Breast epithelium (tissue), 3 donors: ENCODE results near the gene LDAF1.

Experiments used
- CTCF ChIP-seq, 3 donors: fragments of 450-650 bp; IDR thresholded peaks; one replicate each; pipeline ENCODE4 v1.5.1; 2016 to 2017; ENCODE audit warnings: antibody characterized with exemption in 3 of 3, mild to moderate bottlenecking in 3 of 3, moderate library complexity in 3 of 3
- POLR2A ChIP-seq: fragments of 450-650 bp; IDR thresholded peaks from one replicate; pipeline ENCODE4 v1.6.1; 2016; ENCODE audit warnings: antibody characterized with exemption, mild to moderate bottlenecking, moderate library complexity
- POLR2AphosphoS5 ChIP-seq, 3 donors: sonication (generic); formaldehyde crosslinking; IDR thresholded peaks; one replicate each; pipeline ENCODE4 v1.6.1; 2017; ENCODE audit warnings: antibody characterized with exemption in 3 of 3

- TF ChIP-seq CTCF (IDR thresholded peaks at IDR 0.05): no peak
- no peak for TF ChIP-seq POLR2AphosphoS5 (IDR thresholded peaks at IDR 0.05)
- no peak for TF ChIP-seq POLR2A
Measured at GRCh38 chr16:21116148-21116693, 42.3 kb upstream of the LDAF1 start.
